Hematopoietic multipotent progenitor cell treated with erythropoietin and hydrocortisone succinate and interleukin-3 and kit ligand, for 6 days (in vitro differentiated cells): ENCODE results near the gene TLL2.
"Not testable (repeated sequence)": the region's sequence is repeated elsewhere in the genome, so short reads cannot be mapped to it uniquely, and the experiment has no call there.

Source experiments
- DNase-seq: peaks from one replicate; pipeline ENCODE4 v3.0.0-alpha.2; 2015

The TLL2 gene

DNA sequence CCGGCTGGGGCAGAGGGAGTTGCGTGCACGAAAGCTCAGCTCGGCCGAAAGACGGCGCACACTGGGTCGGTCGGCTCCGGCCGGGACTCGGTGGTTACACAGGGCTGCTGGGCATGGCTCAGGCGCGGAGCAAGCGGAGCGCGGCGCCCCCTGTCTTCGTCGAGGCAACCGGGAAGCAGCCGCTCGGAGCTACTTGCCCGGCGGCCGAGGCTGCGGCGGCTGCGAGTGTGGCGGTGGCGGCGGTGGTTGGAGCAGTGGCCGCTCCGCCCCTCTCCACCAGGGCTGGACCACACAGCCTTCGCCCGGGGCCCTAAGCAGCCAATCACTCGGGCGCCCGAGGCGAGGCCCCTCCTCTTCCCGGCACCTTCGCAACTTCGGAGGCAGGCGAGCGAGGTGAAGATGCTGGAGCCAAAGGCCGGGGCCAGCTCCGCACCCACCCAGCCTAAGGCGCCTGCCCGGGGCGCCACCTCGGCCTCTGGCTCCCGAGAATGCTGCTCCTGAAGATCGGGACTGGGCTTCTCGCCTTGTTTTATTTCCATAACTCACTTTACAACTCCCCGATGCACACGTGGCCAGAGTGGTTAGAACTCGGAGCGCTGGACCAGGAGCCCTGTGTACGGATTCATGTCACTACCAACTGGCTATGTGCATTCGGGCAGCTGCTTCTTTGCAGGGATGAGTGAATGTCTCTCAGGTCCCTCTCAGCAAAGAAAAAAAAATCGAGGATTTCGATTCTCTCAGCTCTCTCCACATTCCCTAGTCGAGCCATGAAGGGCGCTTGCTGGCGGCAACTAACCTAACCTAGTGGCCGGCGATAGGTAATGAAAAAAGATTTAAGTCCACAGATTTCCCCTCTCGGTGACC, at the start of gene TLL2:
TSS of gene TLL2 (minus strand) at position 229 of the 864 bp plus-strand sequence. CDS start 241 bp downstream, outside the sequence.
- DNase-seq: peak; percentile 86

DNA sequence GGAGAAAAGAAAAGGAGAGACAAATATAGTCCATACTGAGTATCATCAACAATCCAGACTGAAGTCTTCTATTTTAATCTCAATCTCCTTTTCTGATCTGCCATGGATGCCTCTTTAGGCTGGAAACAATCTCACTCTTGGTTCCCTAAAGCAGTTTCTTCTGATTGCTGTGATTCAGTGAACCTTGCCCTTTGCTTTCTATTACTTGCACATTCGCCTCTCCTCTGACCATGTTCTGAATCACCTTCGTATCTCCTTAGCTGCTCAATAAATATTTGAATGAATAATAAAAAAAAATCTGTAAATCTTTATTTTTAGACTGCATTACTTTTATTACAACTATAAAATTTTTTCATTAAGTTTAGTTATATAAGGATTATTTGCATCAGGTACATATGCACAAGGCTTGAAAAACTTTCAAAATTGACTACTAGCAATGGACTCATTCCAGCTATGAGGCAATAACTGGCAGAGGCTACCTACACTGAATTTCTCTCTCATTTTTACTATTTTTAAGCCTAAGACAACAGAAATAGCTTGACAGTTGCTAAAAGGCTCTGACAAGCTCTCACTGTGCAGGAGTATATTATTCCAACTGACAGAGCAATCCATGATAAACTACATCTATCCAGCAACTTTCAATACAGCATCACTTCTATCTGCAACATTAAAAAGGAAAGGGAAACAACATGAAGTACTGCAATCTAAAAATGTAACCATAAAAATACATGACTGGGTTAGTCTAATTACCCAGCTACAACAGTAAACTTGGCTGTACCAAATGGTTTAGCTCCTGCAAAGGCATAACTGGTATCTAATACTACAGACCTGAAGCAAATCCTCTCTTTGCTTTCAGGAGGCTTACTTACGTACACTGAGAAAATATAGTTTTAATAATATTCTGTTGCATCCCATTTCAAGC, 47.5 kb upstream of the TLL2 start:
- no peak for DNase-seq

DNA sequence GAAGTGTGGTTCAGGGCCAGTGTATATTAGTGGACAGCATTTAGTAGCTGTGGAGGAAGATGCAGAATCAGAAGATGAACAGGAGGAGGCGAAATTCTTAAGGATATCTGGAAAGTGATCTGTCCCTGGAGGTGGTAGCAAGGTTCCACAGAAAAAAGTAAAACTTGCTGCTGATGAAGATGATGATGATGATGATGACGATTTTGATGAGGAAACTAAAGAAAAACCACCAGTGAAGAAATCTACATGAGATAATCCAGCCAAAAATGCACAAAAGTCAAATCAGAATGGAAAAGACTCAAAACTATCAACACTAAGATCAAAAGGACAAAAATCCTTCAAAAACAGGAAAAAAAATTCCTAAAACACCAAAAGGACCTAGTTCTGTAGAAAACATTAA, 46.8 kb upstream of the TLL2 start:
- no peak for DNase-seq

DNA sequence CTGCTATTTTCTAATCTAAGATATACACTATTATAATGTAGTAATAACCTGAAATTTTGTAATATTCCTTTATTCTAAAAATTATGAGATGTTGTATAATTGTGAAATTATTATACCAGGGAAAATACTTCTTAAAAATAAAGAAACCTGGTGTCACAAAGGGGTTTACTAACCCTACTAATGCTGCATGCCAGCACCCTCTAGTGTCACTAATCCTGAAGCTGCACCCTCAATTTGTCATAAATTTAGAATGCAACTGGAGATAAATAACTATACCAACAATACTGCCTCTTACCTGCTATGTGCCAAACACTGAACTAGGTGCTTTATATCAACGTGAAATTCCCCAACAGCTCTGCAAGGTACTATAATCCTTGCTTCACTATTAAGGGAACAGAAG, 42.3 kb upstream of the TLL2 start:
- peak; percentile 64 for DNase-seq

DNA sequence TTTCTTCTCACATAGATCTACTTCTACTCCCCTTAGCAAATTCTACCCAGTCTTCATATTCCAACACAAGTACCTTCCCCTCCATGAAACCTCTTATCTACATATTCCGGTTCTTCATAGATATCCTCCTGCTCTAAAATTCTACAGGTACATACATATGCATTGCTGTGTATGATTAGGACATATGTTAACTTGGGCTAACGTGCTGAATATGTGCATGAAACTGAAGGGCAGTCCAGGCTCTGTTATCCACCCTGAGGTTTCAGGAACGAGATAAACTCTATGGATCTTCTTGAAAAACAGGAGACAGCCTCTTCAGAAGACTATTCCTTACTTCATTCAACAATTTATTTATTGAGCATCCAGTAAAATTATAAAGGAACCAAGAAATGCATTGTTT, 41.6 kb upstream of the TLL2 start:
- no peak for DNase-seq

DNA sequence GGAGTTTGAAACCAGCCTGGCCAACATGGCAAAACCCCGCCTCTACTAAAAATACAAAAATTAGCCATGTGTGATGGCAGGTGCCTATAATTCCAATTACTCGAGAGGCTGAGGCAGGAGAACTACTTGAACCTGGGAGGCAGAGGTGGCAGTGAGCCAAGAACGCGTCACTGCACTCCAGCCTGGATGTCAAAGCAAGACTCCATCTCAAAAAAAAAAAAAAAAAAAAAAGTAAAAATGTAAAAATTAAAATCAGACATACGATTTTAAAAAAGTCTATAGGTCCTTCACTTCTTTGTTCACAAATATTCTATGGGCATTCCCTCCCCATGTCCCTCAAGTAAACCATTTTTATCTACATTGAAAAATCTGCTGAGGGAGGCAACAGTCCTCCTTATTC, 34.9 kb upstream of the TLL2 start:
- no peak for DNase-seq

DNA sequence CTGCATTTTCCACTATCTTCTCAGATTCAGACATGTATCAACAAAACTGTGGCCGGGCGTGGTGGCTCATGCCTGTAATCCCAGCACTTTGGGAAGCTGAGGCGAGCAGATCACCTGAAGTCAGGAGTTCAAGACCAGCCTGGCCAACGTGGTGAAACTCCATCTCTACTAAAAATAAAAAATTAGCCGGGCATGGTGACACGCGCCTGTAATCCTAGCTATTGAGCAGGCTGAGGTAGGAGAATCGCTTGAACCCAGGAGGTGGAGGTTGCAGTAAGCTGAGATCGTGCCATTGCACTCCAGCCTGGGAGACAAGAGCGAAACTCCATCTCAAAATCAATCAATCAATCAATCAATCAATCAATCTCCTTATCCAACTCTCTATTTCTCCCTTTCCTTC, 31.8 kb upstream of the TLL2 start:
- DNase-seq: not testable (repeated sequence)

DNA sequence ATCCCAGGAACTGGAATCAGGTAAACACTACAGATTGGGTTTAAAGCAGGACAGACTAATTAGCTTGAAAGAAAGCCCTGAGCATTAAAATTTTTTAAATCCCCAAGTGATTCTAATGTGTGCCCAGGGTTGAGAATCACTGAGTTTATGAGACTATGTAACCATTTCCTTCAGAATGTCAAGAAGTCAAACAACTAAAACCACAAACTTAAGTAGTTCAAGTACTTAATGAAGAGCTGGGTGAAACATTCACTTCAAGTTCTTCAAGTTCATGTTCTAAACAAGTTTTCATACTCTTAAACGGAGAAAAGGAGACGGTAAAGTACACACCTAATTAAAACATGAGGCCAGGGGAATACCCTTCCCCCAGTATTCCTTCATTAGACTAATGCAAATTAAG, 28.2 kb upstream of the TLL2 start:
- no peak for DNase-seq

DNA sequence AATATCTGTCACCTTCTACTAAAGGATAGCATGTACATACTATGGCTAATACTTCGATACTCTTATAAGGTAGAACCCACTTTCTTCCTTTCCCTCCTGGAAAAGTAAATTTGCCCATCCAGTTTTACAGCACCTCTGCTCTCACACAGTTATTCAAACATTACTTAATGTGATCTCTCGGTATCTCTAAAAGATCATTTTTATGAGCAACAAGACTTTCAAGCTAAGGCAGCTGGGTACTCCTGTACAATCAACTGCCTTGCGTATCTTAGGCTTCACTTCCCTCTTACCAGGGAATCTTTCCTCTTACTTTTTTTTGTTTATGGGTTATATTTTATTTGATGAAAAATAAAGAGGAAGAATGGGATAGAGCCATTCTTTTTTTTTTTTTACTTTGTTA, 26.5 kb upstream of the TLL2 start:
- no peak for DNase-seq

DNA sequence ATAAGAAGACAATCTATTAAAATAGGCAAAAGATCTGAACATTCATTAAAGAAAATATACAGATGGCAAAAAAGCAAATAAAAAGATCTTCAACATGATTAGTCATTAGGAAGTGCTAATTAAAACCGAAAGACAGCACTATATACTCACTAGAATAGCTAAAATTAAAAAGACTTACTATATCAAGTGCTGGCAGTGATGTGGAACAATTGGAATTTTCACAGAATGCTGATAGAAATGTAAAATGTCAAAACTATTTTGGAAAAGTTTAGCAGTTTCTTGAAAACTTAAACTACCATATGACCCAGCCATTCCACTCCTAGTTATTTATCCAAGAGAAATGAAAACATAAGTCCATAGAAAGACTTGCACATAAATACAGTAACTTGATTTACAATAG, 25.0 kb upstream of the TLL2 start:
- DNase-seq: no peak

DNA sequence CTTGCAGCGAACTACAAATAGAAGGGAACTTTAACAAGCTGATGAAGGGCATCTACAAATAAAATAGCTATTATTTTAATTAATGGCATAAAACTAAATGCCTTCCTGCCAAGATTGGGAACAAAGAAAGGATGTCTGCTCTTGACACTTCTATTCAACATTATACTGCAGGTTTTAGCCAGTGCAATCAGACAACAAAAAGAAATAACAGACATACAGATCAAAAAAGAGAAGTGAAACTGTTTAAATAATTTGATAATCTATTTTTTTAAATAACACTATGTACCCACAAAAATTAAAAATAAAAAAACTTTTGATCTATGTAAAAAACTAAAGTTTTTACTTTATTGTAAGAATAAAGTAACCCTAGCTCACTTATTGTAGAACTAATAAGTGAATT, 22.4 kb upstream of the TLL2 start:
- no peak for DNase-seq

DNA sequence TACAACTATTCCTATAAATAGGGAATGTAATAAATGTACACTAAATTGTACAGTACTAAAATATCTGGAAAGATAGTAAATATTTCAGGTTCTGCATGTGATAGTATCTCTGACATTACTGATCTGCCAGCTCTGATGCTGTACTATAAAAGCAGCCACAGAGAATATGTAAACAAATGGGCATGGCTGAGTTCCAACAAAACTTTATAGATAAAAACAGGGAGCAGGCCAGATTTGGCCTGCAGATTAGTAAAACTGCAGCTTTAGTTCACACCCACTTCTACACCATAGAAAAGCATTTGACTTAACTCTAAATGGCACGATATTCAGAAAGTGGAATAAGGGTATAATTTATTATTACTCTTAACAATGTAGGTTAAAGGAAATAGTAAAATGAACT, 18.8 kb upstream of the TLL2 start:
- DNase-seq: peak; percentile 69

DNA sequence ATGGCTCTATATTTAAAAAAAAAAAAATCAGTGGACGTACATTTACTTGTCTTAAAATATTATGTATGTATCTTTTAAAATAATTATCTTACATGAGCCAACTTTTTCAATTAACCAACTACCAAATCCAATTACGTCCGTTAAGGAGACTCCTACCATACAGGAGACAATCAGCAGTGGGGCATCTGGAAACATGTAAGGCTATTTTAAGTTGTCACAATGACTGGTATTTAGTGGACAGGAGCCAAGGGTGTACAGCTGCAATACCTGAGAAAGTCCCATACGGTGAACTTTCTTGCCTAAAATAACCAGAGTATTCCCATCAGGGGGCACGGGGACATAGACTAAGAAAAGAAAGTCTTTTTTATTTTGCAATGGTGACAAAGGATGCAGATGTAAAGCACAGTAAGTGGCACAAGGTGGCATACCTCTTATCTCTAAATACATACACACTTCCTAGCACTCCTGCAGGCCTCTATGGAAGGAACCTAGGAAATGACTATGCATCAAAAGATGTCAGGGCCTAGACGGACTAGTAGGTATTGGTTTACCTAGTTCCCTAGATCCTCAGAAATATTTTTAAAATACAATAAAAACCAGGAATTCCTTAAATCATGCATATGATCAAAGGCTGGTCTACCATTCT, 16.0 kb upstream of the TLL2 start:
- peak; percentile 16 for DNase-seq

DNA sequence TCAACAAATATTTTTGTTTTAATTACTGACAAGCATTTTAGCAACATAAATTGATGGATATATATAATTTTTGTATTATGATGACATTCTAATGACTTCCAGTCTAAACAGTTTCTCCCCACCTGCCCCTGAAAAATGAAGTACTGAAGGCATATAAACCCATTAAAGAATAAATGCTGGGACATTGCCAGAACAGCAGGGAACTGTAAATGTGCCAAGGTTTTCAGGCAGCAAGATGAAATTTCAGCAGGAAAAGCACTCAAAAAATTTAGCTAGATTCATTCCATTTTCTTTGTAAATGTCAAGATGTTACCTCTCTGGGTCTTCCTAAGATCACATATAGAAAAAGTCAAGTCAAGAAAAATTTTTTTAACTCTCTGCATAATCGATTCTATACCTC, 11.0 kb upstream of the TLL2 start:
- no peak for DNase-seq

DNA sequence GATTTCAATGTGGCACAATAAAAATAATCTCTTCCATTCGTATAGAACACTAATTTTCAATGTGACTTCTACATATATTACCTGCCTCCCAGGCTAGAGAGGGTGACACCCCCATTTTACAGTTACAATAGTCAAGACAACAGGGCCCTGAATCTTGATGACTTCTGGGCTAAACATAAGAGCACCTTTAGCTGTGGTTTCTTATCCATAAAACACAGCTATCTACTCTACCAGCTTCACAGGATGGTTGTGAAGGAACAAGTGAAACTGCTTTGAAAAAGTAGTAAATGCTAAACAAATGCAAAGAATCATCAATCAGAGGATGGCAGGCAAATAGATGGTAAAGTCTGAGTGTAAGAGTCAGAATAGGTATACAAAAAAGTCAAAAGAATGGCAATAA, 3.6 kb upstream of the TLL2 start:
- peak; percentile 54 for DNase-seq

DNA sequence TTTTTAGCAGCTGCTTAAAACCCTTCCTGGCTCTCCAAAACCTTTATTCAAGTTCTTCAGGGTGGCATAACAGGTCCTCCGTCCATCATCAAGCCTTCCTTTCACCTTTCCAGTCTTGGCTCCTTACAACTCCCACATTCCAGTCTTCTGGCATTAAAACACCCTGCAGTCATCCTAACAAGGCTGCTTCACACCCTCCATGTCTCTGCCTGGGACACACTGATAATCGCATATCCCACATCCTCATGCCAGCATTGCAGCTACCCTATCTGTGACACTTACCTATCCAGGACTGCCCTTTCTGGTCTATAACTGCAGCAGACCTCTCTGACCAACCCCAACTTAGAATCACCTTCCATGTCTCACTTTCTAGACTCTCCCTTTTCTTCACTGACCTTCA, 2.6 kb upstream of the TLL2 start:
- no peak for DNase-seq

DNA sequence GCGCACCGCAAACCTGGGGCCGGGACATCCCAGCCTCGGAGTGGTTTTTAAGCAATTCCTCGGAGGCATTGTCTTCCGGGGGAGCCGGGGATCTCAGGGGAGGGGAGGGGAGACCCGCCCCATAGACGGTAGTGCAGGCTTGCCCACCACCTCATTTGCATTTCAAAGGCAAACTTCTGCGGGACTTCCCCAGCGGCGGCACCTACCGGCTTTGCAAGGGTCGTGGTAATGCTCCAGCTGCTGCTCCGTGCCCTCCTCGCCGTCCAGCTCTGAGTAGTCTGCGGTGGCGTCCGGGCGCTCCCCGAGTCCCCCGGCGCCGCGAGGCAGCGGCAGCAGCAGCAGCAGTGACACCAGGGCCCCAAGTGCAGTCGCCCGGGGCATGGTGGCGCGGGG, 425 bp downstream of the TLL2 start:
- DNase-seq: no peak

DNA sequence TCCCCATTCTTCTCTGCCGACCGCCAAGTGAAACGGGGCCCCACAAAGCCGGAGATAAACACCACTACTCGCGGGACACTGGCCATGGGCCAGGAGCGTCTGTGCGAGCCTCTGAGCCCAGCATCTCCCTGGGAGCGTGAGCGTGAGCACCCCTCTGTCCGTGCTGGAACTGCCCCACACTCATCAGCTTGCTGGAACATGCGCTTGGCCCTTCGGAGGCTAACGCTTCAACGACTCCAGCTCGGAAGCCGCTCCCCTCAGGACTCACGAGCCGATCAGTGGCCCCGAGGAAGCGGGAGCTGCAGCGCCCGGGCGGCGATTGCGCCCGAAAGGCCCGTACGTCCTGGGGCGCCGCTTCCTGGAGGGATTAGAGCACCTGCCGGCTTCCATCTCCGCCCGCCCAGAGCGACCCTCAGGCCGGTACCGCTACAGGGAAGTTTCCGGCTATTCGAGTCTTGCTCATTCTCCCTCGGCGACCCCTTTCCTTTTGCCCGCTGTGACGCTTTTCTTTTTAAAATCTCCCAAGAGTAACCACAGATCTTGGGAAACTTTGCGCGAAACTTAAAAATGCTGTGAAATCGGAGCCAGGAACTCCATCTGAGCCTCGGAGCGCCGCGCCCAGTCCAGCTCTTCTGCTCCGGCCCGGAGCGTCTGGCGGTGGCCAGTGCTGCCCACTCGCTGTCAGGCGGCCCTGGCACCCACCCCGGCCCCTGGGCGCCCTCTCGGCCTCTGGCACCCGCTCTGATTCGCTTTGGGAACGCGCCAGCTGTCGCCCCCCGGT, 1.0 kb downstream of the TLL2 start:
- DNase-seq: peak; percentile 47

DNA sequence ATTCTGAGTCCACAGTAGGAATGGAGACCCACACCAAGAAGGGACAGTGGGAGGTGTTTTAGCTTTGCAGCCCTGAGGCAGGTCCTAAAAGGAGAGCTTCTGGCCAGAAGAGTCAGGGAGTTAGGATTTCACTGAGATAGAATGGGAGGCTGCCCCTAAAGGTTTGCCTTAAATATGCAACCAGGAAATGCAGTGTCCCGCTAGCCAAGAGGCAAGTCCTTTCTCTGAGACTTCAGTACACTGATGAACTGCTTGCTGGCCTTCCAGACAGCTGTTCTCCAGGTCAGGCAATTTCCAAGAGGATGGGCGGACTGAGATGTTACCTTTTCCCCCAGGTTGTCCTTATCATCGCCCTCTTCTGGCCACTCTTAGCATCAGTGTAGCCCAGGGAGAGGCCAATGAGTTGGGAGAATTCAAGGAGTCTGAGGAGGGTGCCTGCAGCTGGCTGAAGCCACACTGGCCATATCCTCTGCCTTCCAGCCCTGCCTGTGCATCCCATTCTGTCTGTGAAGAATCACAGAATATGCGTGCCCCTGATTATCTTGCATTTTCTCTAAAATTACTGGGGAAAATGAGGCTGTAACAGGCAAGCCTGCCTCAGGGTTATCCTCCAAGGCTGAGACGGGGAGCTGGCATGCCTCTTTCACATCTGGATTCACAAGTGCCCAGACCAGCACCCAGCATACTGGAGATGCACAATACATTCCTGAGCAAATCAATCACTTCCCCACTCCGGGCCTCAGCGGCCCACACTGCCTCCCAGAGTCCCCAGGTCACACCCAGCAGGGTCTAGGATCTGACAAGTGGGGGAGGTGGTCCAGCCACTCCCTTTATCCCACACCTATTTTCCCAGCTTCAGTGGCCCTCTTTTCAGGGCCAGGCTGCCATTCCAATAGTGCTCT, 2.4 kb downstream of the TLL2 start:
- DNase-seq: peak; percentile 69

DNA sequence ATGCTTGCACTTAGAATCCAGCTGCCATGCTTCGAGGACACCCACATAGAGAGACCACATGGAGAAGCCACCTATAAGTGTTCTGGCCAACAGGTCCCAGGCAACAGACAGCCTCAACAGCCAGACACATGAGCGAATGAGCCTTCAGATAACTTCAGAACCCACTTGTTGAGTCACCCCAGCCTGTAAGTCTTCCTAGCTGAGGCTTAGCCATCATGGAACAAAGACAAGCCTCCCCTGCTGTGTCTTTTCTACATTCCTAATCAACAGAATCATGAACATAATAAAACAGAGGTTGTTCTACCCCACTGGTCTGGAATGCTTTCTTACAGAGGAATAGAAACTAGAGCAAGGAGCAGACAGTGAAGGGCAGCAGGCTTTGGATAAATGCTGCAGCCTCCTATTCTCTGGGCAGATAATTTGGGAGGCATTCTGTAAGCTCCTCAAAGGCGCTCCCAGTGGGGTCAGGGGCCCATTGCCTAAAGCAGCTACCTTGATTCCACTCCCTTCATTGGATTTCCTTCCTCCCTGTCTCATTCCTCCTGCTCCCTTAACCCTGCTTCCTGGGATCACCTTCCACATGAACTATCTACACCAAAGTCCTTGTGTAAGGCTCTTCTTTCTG, 4.6 kb downstream of the TLL2 start:
- DNase-seq: no peak

DNA sequence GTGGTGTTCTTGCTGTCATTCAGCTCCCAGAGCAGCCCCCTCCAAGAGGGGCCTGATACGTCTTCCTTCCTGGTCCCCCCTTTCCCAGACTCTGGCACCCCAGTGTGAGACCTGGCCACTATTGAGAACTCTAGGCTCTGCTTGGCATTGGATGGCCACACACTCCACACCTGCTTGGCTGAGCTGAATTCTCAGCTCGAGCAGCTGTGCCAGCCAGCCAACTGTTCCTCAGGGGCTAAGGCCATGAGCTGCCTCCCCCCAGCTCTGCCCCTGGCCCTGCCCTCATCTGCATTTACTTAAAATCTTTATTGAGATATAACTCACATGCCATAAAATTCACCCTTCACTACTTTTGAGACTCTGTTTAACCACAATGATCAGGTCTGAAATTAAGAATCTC, 6.7 kb downstream of the TLL2 start:
- DNase-seq: no peak
